GM15510 (cell line): ENCODE measurements around the gene C18orf54.

Experiments
- POLR2A ChIP-seq: IDR thresholded peaks from 3 replicates; pipeline ENCODE4 v1.6.1; 2011; ENCODE audit warnings: borderline replicate concordance; ENCODE audit not compliant: insufficient read length; ENCODE audit errors: extremely low read depth

The C18orf54 gene

DNA sequence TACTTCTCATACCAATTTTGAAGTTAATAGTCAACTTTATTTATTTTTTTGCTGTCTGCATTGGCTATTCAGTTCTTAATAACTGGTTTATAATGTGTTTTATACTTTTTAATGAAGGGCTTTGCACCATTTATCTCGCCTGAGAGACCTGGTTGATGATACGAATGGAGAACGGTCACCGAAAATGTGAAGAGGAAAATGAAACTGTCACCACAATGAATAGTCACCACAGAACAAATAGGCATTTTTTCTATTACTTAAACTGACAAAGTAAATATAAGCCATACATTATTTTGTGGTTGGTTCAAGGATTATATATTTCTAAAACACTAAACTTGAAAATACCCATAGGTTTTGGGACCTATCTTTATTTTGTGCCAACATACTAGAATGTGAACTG is 20.4 kb downstream of the C18orf54 start:
- no peak for TF ChIP-seq POLR2A

GRCh38 chr18:54381640-54382039 is 23.9 kb downstream of the C18orf54 start:
- TF ChIP-seq POLR2A = no peak

DNA sequence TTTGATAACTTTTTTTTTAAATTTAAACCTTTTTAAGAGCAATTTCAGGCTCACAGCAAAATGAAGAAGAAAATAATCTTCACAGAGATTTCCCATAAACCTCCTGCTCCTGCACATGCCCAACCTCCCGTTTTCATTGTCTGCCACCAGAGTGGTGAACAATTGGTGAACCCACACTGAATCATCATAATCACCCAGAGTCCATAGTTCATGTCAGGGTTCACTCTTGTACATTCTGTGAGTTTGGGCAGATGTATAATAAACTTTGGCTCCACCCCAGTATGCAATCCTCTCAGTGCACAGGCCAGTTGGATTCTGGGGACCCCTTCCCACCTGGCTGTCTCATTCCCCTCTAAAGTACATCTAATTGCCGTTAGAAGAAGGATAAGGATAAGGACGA is 24.4 kb downstream of the C18orf54 start:
- no peak for TF ChIP-seq POLR2A

GRCh38 chr18:54382733-54383252 is 25.1 kb downstream of the C18orf54 start:
- no peak for TF ChIP-seq POLR2A

DNA sequence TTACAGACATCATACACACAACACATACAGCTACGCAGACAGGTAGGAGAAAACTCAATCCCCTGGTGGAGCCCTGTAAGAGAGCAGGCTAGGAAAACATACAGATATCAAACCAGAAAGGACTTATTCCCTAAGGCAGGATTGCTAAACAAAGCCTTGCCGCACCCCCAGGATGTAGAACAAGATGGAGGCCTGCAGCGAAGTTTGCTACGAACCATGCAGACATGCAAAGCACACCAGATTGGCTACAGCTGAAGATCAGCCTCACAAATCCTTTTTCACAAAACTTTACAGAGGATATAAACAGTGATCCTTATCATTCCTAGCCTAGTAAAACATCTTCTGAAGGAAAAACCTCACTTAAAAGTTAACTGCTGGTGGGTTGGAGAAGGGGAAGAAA is 28.3 kb downstream of the C18orf54 start:
- TF ChIP-seq POLR2A = no peak

DNA sequence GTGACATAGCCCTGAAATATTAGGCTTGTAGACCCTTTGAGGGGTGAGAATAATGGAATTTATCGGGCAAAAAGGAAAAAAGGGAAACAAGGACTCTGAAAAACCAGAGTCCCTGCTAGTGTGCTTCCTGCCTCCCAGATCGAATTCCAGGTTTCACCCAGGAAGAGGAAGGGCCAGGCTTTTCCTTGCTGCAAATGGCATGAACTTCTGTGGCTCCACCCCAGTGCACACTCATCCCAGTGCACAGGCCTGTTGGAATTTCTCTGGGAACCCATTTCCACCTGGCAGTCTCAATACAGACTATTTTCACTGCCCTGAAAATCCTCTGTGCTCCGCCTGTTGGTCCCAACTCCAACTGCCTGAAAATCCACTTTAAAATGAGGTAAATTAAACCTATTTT is 29.9 kb downstream of the C18orf54 start:
- no peak for TF ChIP-seq POLR2A

DNA sequence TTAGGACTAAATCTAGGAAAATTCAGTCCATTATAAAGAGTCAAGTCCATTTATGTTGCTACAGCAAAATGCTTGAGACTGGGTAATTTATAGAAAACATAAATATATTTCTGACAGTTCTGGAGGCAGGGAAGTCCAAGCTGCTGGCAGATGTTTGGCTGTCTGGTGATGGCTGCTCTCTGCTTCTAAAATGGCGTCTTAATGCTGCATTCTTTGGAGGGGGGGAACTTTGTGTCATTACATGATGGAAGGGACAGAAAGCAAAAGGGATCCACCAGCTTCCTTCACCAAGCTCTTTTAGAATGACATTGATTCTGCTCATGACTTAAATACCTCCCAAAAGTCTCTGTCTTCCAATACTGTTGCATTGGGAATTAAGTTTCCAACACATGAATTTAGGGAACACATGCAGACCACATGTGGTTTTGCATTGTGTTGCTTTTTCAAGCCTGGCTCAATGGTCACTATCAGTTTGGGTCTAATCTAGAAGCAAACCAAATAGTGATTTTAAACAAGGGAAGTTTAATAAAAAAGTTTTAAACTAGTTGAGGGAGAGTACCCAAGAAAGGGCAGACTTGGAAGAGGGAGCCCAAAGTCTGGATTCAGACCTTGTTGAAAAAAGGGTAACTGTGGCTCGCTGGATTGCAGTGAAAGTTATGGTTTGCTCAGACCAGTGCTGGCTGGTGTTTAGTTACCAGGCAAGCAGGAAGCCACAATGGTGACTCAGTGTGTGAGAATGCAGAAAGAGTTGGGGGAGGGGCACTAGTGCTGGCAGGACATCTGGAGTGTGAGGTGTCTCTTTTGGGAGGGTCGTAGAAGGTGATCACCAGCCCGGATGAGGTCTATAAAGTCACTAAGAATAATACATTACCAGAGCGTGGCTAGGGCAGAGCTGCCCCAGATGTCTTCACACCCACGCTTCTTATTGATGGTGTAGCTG is 30.8 kb downstream of the C18orf54 start:
- no peak for TF ChIP-seq POLR2A

DNA sequence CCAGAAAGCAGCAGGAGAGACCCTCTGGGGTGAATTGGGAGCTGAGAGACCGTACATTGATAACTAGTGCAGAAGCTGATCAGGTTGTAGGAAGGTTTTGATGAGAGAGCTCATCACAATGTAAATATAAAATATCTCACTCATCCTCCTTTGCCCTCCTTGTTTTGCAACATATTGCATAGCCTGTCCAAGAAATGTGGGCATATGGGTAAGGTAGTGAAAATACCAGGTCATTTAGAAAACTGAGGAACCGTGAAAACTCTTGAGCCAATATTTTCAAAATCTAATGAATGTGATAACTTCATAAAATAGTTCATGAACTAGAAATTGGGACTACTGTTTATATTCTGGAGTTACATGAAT is 31.4 kb downstream of the C18orf54 start:
- no peak for TF ChIP-seq POLR2A

- TF ChIP-seq POLR2A = no peak
Measured at GRCh38 chr18:54390838-54391237, 33.1 kb downstream of the C18orf54 start.

DNA sequence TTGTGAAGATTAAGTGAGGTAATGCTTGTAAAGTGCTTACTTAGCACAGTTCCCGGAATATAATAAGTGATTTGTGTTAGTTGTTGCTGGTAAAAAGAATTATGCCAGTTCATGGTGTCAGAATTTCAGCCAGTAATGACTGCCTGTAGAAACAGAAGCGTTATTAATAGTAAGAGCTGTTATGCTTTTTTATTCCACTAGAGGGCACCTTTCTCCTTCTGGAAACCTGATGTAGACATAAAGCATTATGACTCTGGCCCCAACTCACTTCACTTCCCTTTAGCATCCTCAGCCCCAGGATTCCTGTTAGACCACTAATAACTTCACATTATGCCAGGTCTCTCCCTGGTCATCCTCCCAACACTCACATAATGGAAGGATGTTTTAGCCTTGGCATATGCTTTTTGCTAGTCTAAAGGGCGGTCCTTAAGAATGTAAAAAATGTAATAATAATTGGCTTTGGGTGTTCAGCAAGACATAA is 34.9 kb downstream of the C18orf54 start:
- TF ChIP-seq POLR2A = no peak

- no peak for TF ChIP-seq POLR2A
Measured at GRCh38 chr18:54393648-54394294, 36.1 kb downstream of the C18orf54 start.

- TF ChIP-seq POLR2A = no peak
Measured at GRCh38 chr18:54396760-54397159, 39.1 kb downstream of the C18orf54 start.

DNA sequence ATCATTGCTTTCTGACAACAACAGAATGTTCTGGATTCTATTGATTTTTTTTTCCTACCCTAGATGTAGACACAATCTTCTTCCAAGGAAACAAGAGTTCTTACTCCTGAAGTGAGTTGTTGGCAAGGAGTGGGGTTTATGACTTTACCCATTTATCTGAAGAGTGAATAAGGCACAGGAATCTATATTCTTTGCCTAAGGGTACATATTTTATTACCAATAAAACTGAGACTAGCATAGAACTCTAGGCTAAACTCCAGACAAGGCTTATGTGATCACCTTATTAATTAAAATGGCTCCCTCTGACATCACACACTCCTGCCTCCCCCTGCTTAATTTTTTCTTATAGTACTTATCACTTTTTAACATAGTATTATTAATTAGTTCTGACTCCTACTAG is 47.6 kb downstream of the C18orf54 start:
- no peak for TF ChIP-seq POLR2A

- TF ChIP-seq POLR2A = no peak
Measured at GRCh38 chr18:54411781-54412180, 54.1 kb downstream of the C18orf54 start.

GRCh38 chr18:54415086-54415485 is 57.4 kb downstream of the C18orf54 start:
- no peak for TF ChIP-seq POLR2A

GRCh38 chr18:54416436-54416835 is 58.7 kb downstream of the C18orf54 start:
- TF ChIP-seq POLR2A = no peak

DNA sequence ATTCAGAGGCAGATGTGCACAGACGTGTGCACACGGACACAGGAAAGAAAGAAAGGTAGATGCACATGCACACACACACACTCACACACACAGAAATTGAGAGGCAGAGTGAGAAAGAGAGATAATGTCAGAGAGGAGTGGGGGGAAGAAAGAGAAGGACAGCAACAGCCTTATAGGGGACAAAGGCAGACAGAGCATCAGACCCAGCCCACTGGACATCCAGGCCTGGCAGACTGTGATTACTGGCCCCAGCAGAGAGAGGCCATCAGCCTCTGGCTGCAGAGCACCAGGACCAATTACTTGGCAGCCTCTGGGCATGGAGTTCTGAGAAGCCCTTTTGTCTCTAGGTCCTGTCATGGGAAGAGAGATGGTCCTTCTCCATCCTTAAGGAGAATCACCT is 66.1 kb downstream of the C18orf54 start:
- no peak for TF ChIP-seq POLR2A
